ENCODE results near the gene DGKB.

DGKB gene

GRCh38 chr7:14446219-14446618 is 456.3 kb downstream of the DGKB start:
- no peak for DNase-seq

- no peak for DNase-seq
These were observed 464.2 kb downstream of the DGKB start for GRCh38 chr7:14438366-14438765.

- no peak for DNase-seq
These were observed 465.7 kb downstream of the DGKB start for GRCh38 chr7:14436878-14437277.

- DNase-seq, result no peak
These were observed 469.6 kb downstream of the DGKB start for GRCh38 chr7:14432924-14433323.

GRCh38 chr7:14430926-14431325 is 471.6 kb downstream of the DGKB start:
- no peak for DNase-seq

GRCh38 chr7:14425559-14425958 is 477.0 kb downstream of the DGKB start:
- DNase-seq, result no peak

GRCh38 chr7:14424675-14425074 is 477.9 kb downstream of the DGKB start:
- no peak for DNase-seq

GRCh38 chr7:14420768-14421167 is 481.8 kb downstream of the DGKB start:
- DNase-seq, result no peak

GRCh38 chr7:14419531-14419930 is 483.0 kb downstream of the DGKB start:
- DNase-seq, result no peak

GRCh38 chr7:14418633-14419032 is 483.9 kb downstream of the DGKB start:
- DNase-seq, result no peak

GRCh38 chr7:14414274-14414986 is 488.1 kb downstream of the DGKB start:
- no peak for DNase-seq

- no peak for DNase-seq
These were observed 495.1 kb downstream of the DGKB start for GRCh38 chr7:14407246-14408015.

GRCh38 chr7:14403587-14403986 is 499.0 kb downstream of the DGKB start:
- no peak for DNase-seq

GRCh38 chr7:14400271-14400670 is 502.3 kb downstream of the DGKB start:
- no peak for DNase-seq

- DNase-seq, result no peak
These were observed 504.0 kb downstream of the DGKB start for GRCh38 chr7:14398526-14398925.

- DNase-seq, result no peak
These were observed 506.7 kb downstream of the DGKB start for GRCh38 chr7:14395860-14396259.

GRCh38 chr7:14394786-14395185 is 507.8 kb downstream of the DGKB start:
- DNase-seq, result no peak

GRCh38 chr7:14389595-14389994 is 513.0 kb downstream of the DGKB start:
- no peak for DNase-seq

GRCh38 chr7:14389181-14389591 is 513.4 kb downstream of the DGKB start:
- DNase-seq, result no peak

GRCh38 chr7:14385074-14385473 is 517.5 kb downstream of the DGKB start:
- no peak for DNase-seq

- no peak for DNase-seq
These were observed 520.6 kb downstream of the DGKB start for GRCh38 chr7:14381936-14382335.

- DNase-seq, result no peak
These were observed 521.2 kb downstream of the DGKB start for GRCh38 chr7:14381306-14381705.

GRCh38 chr7:14380881-14381280 is 521.7 kb downstream of the DGKB start:
- DNase-seq, result no peak

GRCh38 chr7:14377646-14378266 is 524.8 kb downstream of the DGKB start:
- DNase-seq, result no peak
